G401.6 (cell line): ENCODE results near the gene LAMP2.
"Not testable (repeated sequence)": the region's sequence is repeated elsewhere in the genome, so short reads cannot be mapped to it uniquely, and the experiment has no call there.

Experiments
- FAIRE-seq: peaks from 2 replicates; lab custom pipeline; 2012; peaks lifted over from hg19 to GRCh38; lab: Jason Lieb, UNC

The LAMP2 gene

DNA sequence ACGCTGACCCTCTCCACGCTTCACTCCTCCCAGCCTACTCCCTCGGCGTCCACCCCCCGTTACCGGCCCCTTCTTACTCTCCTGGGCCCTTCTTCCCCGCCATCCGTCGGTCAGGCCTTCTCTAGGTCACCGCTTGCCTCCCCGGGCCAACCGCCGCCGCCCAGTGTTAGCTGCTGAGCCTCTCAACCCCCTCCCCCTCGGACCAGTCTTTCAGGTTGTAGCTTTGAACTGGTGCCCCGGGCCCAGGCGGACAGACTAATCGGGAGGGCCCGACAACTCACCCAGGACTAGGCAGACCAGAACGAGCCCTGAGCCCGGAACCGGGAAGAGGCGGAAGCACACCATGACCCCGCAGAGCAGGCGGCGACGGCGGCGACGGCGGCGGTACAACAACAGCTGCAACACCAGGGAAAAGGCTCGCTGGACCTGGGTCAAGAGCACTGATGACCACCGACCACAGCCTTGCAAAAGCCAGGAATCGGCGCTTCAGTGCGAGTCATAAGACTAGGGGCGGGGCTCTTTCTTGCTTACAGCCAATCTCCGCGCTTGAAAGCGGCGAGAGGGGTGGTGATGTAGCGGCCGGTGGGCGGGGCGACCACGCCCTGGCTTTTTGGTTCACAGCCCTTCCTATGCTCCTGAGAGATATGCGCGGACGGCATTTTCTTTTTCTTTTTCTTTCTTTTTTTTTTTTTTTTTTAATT, at the start of gene LAMP2:
Gene LAMP2 (minus strand): TSS at position 472 of the 701 bp plus-strand sequence. CDS start 127 bp downstream, at position 345.
- FAIRE-seq = peak; percentile 92

DNA sequence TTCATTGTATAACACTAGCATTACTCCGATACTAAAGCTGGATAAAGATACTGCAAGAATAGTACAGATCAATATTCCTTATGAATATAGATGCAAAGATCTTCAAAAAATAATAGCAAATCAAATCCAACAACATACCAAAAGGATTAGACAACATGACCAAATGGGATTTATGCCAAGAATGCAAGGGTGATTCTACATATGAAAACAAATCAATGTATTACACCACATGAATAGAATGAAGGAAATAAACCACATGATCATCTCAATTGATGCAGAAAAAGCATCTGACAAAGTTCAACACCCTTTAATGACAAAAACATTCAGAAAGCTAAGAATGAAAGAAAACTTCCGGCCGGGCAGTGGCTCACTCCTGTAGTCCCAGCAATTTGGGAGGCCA, 48.8 kb upstream of the LAMP2 start:
- no peak for FAIRE-seq

GRCh38 chrX:120514236-120514635, 45.1 kb upstream of the LAMP2 start:
- peak; percentile 17 for FAIRE-seq

- FAIRE-seq = no peak
These were observed 43.5 kb upstream of the LAMP2 start for GRCh38 chrX:120512627-120513026.

DNA sequence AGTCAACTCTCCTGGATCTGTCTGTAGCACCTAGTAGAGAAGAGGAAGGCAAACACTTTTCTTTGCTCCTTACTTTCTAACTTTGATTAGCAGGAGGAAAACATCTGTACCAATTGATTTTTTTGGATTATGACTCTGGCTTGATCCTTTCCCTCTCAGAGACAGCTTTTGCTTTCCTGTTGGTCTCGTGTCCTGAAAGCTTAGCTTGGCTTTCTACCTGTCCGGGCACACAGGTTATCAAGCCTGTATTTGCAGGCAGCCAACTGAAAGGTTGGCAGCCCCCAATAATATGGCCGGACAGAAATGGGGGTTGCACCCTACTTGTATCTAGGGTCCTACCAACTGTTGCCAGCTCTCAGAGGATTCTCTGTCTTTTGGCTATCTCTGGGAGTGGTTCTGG, 43.1 kb upstream of the LAMP2 start:
- FAIRE-seq = no peak

GRCh38 chrX:120504569-120504968, 35.5 kb upstream of the LAMP2 start:
- FAIRE-seq = no peak

- no peak for FAIRE-seq
These were observed 30.4 kb upstream of the LAMP2 start for GRCh38 chrX:120499301-120500072.

GRCh38 chrX:120490119-120490518, 21.0 kb upstream of the LAMP2 start:
- FAIRE-seq = not testable (repeated sequence)

DNA sequence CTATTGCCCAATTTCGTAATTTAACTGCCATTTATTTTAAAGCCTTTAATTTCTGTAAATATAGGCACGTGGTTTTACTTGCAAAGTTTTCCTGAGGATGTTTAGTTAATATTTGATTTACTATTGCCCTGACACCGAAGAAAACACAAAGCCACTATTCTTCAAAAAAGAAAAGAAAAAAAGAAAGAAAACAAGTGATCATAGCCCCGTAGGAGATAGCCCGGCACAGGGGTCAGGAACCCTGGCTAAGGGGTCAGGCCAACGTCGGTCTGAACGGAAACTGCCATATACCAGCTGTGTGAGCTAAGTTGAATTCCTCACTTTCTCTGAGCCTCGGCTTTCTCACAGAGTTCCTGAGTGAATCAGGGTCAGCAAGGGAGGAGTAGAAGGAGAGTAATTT, 17.7 kb upstream of the LAMP2 start:
- no peak for FAIRE-seq

DNA sequence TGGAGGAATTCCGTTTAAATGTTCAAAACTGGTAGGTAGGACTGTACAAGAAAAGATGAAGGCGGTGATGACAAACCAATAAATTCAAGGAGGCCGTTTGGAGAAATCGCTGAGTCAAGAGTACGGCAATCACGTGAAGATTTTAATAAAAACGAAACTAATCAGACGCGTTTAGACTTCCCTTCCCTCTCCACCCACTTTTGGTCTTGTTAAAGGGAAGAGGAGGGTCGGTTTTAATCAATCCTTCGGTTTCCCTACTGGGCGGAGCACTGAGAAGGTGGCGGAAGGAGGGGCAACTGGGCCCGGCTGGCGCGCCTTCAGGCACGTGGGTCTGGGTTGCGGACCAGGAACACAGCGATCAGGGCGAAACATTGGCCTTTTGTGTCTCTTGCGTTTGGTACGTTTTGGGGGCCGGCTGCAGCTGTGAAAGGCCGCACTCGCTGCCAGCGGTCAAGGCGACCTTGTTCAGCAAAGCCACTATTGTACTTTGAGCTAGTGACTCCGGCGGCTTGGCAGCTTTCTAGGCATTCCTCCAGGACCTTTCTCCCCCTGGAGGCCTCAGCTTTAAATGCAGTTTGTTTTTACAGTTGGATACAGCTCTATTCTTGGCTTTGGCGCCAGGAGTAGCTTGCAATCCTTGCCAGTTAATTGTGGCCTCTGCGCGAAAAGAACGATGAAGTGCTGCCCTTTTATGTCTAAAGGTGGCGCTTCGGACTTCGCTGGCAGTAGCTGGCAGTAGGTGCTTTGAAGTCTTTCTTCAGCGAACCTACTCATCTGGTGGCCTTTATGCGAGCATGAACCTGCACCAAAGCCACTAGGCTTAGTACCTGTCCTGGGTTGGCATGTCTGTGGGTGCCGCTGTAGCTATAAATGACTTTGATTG, 16.8 kb upstream of the LAMP2 start:
- FAIRE-seq = peak; percentile 91

DNA sequence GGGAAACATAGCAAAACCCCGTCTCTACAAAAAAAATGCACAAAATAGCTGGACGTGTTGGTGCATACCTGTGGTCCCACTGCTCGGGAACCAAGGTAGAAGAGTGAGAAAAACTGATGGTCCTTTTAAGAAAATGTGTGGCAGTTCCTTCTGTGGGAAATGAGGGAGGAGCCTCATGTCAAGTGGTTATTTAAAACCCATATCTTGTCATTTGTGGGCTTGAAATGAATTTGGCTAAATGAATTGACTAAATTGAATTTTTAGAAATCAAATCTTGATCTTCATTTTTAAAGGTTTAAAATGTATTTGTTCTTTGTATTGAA, 16.2 kb upstream of the LAMP2 start:
- FAIRE-seq = no peak

DNA sequence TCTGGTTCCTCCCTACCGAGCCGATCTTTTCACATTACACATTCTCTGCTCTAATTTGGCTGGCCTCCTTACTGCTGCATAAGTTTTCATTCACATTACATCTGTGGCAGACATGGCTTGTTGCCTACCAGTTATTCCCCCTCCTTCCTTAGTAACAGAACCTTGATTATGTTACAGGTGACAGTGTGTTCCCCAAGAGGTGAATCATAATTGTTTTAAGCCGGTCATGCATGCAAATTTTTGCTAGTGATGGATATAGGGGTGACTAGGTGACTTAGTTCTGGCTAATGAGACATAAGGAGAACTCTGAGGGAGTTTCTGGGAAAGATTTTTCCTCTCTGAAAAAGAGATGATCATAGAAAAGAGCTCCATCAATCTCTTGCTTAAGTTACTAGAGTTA, 8.4 kb upstream of the LAMP2 start:
- no peak for FAIRE-seq

DNA sequence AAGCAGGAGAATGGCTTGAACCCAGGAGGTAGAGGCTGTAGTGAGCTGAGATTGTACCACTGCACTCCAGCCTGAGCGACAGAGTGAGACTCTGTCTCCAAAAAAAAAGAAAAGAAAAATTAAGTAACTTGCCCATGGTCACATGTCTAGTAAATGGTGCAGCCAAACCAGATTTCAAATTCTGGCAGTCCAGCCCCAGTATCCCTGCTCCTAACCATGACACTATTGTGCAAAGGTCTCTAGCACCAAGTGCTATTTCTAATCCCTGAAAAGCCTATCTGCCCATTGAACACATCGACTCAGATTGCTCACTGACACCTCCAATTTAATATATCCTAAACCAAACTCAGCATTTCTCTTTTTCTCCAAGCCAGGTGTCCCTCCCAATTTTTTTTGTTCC, 7.6 kb upstream of the LAMP2 start:
- no peak for FAIRE-seq

- FAIRE-seq = peak; percentile 88
These were observed 6.4 kb upstream of the LAMP2 start for GRCh38 chrX:120475447-120475846.

DNA sequence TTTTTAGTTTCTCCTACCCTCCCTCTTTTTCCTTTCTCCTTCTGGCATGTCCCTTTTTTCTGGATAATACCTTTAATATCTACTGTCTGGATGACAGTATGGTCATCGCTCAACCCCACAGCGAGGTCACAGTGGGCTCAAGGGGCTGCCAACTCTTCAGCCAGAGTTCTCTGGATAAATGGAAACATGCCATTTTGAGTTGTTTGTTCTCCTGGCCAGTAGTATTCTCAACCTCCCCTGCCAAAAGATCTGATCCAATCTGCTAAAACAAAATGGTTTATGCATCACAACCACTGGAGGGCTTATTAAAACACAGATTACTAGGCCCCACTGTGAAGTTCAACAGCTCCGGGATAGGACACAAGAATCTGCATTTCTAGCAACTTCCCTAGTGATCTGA, 5.0 kb upstream of the LAMP2 start:
- no peak for FAIRE-seq

- not testable (repeated sequence) for FAIRE-seq
These were observed 561 bp upstream of the LAMP2 start for GRCh38 chrX:120469657-120470056.

- FAIRE-seq = no peak
These were observed 644 bp downstream of the LAMP2 start for GRCh38 chrX:120468479-120468824.

DNA sequence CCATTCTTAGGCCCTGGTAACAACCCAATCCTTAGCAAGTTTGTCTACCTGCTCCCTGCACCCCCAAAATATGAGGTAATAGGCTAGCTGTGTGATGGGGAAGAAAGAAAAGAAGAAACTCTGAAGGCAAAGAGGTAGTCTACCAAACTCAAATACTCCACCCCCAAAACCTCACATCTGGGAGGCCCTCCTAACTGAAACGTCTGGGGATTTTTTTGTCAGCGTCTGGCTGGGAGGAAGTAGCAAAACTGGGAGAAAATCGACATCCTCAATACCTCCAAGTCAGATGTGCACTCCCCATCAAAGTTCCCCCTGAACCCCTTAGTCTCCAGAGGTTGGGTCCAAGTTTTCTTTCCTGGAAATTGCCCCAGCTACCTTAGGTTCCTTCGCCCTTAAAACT, 1.0 kb downstream of the LAMP2 start:
- FAIRE-seq = no peak

- no peak for FAIRE-seq
These were observed 4.7 kb downstream of the LAMP2 start for GRCh38 chrX:120464411-120464810.

DNA sequence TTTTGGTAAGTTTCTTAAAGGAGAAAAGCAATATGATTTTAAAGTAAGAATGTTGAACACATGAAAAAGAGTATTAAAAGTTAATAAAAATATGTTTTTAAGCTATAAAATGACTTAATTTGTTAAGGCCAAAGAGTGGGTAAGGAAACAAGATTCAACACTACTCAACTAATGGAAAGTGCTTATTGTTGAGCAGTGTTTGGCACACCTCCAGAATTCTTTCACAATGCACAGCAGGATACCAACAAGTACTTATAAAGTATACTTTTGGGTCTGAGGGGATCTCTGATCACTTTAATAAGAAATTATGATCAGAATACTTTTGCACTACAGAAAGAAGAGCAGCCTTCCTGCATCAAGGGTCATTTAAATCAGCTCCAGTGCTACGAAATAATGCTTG, 5.9 kb downstream of the LAMP2 start:
- no peak for FAIRE-seq

DNA sequence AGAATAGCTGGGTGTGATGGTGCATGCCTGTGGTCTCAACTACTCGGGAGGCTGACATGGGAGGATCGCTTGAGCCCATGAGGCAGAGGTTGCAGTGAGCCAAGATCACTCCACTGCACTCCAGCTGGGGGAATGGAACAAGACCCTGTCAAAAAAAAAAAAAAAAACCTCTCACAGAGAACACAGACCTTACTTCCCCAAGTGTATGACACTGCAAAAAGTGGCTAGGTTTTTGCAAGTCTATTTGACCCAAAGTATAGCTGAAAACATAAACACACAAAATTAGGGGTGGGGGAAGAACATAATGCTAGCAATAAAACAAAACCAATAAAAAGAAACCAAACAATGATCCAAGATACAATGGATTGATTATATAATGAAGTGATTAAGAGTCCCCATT, 6.7 kb downstream of the LAMP2 start:
- no peak for FAIRE-seq

- FAIRE-seq = no peak
These were observed 9.8 kb downstream of the LAMP2 start for GRCh38 chrX:120459309-120459708.

DNA sequence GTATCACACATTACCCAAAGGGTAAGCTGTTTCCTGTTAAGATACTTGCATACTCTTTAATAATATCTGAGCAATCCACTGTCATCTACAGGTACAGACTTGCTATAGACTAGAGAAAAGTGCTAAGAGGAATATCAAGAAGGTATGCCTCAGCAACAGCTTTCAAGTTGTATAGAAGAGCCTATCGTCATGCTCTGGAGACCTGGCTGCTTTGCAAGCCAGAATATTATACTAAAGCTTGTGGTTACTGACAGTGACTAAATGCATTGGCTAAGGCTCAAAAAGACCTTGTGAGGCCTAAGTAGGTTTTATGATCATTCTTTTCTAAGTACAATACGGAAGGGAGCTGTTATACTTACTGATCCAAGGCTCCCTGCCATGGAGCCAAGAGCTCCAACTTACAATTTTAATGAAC, 11.3 kb downstream of the LAMP2 start:
- FAIRE-seq = no peak
